Caco-2 (cell line): ENCODE results near the gene MYO9B. TPM values are rescaled to one million over a fixed set of nuclear protein-coding genes. Genes with fewer than 3 reads are reported as not detected.

Experiments used
- BruUV-seq: library from RNA; stranded (reverse); fragments of 400-500 nt; replicated peaks from 2 replicates; lab custom pipeline; 2021; lab: Mats Ljungman, UMichigan
- CTCF ChIA-PET: fragments of 300-600 bp; sonication (Branson Sonifier 250); formaldehyde crosslinking; loops from one replicate; lab custom pipeline; 2022; ENCODE audit warnings: antibody characterized with exemption; lab: Charles Lee
- POLR2A ChIA-PET: fragments of 300-600 bp; sonication (Branson Sonifier 250); formaldehyde crosslinking; loops from one replicate; lab custom pipeline; 2022; ENCODE audit warnings: antibody characterized with exemption; lab: Charles Lee
- DNase-seq, 2 experiments: peaks; one replicate each; pipeline versions ENCODE4 v3.0.0 to v3.0.0-alpha.2; 2020 to 2022
- H3K27me3 ChIP-seq: replicated peaks from 2 replicates; pipeline ENCODE4 v1.6.0; 2011; ENCODE audit warnings: low read length; ENCODE audit not compliant: control insufficient read depth, insufficient read depth
- H3K36me3 ChIP-seq: 2 replicates; pipeline ENCODE4 v1.5.1; 2011; ENCODE audit warnings: low read length; ENCODE audit not compliant: control insufficient read depth, insufficient read depth
- H3K4me1 ChIP-seq: fragments of 250-450 bp; sonication (Bioruptor Pico); 2 replicates; pipeline ENCODE4 v1.5.1; 2020; ENCODE audit warnings: mild to moderate bottlenecking
- H3K4me3 ChIP-seq: 2 replicates; pipeline ENCODE4 v1.5.1; 2011; ENCODE audit warnings: low read depth, mild to moderate bottlenecking, control low read depth, low read length
- H3K9me3 ChIP-seq: fragments of 250-450 bp; sonication (Bioruptor Pico); 2 replicates; pipeline ENCODE4 v1.5.1; 2020; ENCODE audit warnings: mild to moderate bottlenecking, moderate library complexity
- H3K27ac Mint-ChIP-seq: one replicate; pipeline ENCODE4 v1.8.0; 2022; ENCODE audit warnings: mixed read lengths; ENCODE audit not compliant: unreplicated experiment
- H3K27me3 Mint-ChIP-seq: one replicate; pipeline ENCODE4 v1.8.0; 2022; ENCODE audit warnings: mixed read lengths; ENCODE audit not compliant: insufficient read depth, unreplicated experiment
- H3K36me3 Mint-ChIP-seq: one replicate; pipeline ENCODE4 v1.8.0; 2022; ENCODE audit warnings: mild to moderate bottlenecking, mixed read lengths; ENCODE audit not compliant: insufficient read depth, unreplicated experiment
- H3K4me1 Mint-ChIP-seq: one replicate; pipeline ENCODE4 v1.8.0; 2022; ENCODE audit warnings: low read depth, mixed read lengths; ENCODE audit not compliant: unreplicated experiment
- H3K4me3 Mint-ChIP-seq: one replicate; pipeline ENCODE4 v1.8.0; 2022; ENCODE audit warnings: mild to moderate bottlenecking, moderate library complexity, mixed read lengths; ENCODE audit not compliant: unreplicated experiment
- H3K9me3 Mint-ChIP-seq: one replicate; pipeline ENCODE4 v1.8.0; 2022; ENCODE audit warnings: mixed read lengths; ENCODE audit not compliant: unreplicated experiment
- CTCF ChIP-seq, 2 experiments: fragments of 200-600 bp in 1 of 2; IDR thresholded peaks; 1 replicate in 1 of 2; 2 replicates in 1 of 2; pipeline versions ENCODE4 v1.5.1 to v1.8.0; 2011 to 2022; ENCODE audit warnings: antibody characterized with exemption in 1 of 2, control low read depth in 1 of 2, inconsistent platforms in 1 of 2, low read depth in 1 of 2, low read length in 1 of 2, mild to moderate bottlenecking in 1 of 2, moderate library complexity in 1 of 2; ENCODE audit not compliant: insufficient read depth in 1 of 2, severe bottlenecking in 1 of 2, unreplicated experiment in 1 of 2
- intact Hi-C: fragments of 100-400 bp; cut with micrococcal nuclease; formaldehyde crosslinking; loops from one replicate; pipeline ENCODE4 v1.10.0; 2022; ENCODE audit not compliant: unreplicated experiment
- total RNA-seq: library from RNA; stranded (reverse); gene quantifications from 2 replicates; pipeline ENCODE4 v1.2.3, GENCODE V29; 2022

Gene MYO9B
- total RNA-seq, 1 experiment from 2014 or later, result 47.6 TPM

GRCh38 chr19:17079710-17080439 is 4.3 kb downstream of the MYO9B start:
- DNase-seq, result no peak
- Mint-ChIP-seq H3K27me3 (no peaks in the 10 kb centered on the region), H3K27ac (no peak overlapping the region), H3K4me3 (no peak overlapping the region), H3K4me1 (no peaks in the 10 kb centered on the region), H3K9me3 (no peaks in the 10 kb centered on the region), H3K36me3 (peaks cover 20% of the 10 kb centered on the region)
- Histone ChIP-seq H3K9me3 (no peaks in the 10 kb centered on the region), H3K27me3 (no peaks in the 10 kb centered on the region), H3K4me3 (no peak overlapping the region), H3K4me1 (no peaks in the 10 kb centered on the region), H3K36me3 (no peaks in the 10 kb centered on the region)
- TF ChIP-seq CTCF (IDR thresholded peaks at IDR 0.05; ENCODE audit: insufficient read depth in 1 of 2, low read depth in 1 of 2, low read length in 1 of 2, severe bottlenecking in 1 of 2, unreplicated experiment in 1 of 2), result no peak
- POLR2A ChIA-PET, result no interaction called here
- CTCF ChIA-PET, result no interaction called here
- intact Hi-C loops, result no loop called here
- BruUV-seq, result no TSS peak

DNA sequence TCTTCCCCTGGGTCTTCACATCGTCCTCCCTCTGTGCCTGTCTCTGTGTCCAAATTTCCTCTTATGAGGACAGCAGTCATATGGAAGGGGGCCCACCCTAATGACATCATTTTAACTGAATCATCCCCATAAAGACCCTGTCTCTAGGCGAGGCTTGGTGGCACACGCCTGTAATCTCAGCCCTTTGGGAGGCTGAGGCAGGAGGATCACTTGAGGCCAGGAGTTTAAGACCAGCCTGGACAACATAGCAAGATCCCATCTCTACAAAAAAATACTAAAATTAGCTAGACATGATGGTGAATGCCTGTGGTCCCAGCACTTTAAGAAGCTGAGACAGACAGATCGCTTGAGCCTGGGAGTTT is 4.8 kb downstream of the MYO9B start:
- Histone ChIP-seq H3K36me3 (no peaks in the 10 kb centered on the region), H3K27me3 (no peaks in the 10 kb centered on the region), H3K4me1 (no peaks in the 10 kb centered on the region), H3K9me3 (no peaks in the 10 kb centered on the region), H3K4me3 (no peak overlapping the region)
- no peaks in the 10 kb centered on the region for H3K9me3 Mint-ChIP-seq
- H3K27ac Mint-ChIP-seq, result no peak overlapping the region
- ChIA-PET CTCF (interaction anchor here (0.6 kb wide), 1 partner anchor 256 kb away, joined by 9 read pairs; no protein-coding TSS in a partner anchor), POLR2A (no interaction called here)
- BruUV-seq, result no TSS peak
- H3K4me1 Mint-ChIP-seq, result no peaks in the 10 kb centered on the region
- TF ChIP-seq CTCF (IDR thresholded peaks at IDR 0.05; ENCODE audit: insufficient read depth in 1 of 2, low read depth in 1 of 2, low read length in 1 of 2, severe bottlenecking in 1 of 2, unreplicated experiment in 1 of 2), result no peak
- H3K4me3 Mint-ChIP-seq, result no peak overlapping the region
- DNase-seq, result no peak
- peaks cover 15% of the 10 kb centered on the region for H3K36me3 Mint-ChIP-seq
- intact Hi-C loops, result no loop called here
- no peaks in the 10 kb centered on the region for H3K27me3 Mint-ChIP-seq

DNA sequence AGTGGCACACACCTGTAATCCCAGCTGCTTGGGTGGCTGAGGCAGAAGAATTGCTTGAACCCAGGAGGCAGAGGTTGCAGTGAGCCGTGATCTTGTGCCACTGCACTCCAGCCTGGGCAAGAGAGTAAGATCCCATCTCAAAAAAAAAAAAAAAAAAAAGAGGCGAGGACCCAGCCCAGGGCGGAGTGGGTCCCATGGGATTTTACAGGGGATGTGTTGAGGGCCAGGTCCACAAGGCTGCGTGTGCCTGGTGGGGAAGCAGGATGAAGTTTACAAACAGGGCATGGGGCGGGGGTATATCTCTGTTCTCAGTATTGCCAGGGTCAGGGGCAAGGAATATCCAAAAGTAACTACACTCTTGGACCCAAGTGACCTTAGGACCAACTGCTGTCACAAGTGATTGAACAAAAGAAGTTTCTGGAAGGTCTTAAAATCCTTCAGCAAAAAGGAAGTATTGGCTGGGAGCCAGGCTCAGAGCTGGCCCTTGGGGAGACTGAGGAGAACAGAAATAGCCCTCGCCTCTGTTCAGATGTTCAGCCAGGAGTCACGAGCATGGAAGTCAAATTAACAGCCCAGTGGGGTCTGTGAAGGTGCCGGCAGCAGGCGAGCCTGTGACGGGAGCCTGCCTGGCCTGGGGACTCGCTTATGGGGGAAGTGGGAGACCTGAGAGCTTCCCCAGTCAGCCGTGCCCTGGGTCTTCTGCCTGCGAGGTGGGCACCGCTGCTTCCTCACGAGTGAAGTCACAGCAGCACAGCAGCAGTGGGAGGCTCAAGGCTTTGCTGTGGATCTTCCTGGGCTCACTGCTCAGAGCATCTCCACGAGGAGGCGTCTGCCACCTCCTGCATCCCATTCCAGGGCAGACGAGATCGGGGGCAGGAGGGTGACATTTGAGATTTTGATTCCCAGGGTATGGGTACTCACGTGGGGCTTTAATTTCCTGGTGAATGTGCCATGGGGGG is 6.4 kb downstream of the MYO9B start:
- Mint-ChIP-seq H3K36me3 (peaks cover 16% of the 10 kb centered on the region), H3K27me3 (no peaks in the 10 kb centered on the region), H3K4me3 (no peak overlapping the region), H3K4me1 (no peaks in the 10 kb centered on the region), H3K27ac (no peak overlapping the region), H3K9me3 (no peaks in the 10 kb centered on the region)
- intact Hi-C loops, result no loop called here
- DNase-seq, result no peak
- Histone ChIP-seq H3K4me1 (no peaks in the 10 kb centered on the region), H3K36me3 (no peaks in the 10 kb centered on the region), H3K27me3 (no peaks in the 10 kb centered on the region), H3K4me3 (no peak overlapping the region), H3K9me3 (no peaks in the 10 kb centered on the region)
- BruUV-seq, result no TSS peak
- CTCF ChIA-PET, result no interaction called here
- no peak for TF ChIP-seq CTCF (IDR thresholded peaks at IDR 0.05; ENCODE audit: insufficient read depth in 1 of 2, low read depth in 1 of 2, low read length in 1 of 2, severe bottlenecking in 1 of 2, unreplicated experiment in 1 of 2)
- POLR2A ChIA-PET, result no interaction called here
